HG03159 (cell line): Measurements from ENCODE around the gene DLGAP1.
"Not testable (repeated sequence)": the region's sequence is repeated elsewhere in the genome, so short reads cannot be mapped to it uniquely, and the experiment has no call there.

Experiments used
- ATAC-seq: cut with Tn5 transposase; IDR thresholded peaks from one replicate; pipeline ENCODE4 v1.9.1; 2021; ENCODE audit warnings: mild to moderate bottlenecking, moderate library complexity; ENCODE audit not compliant: unreplicated experiment

Gene DLGAP1

GRCh38 chr18:3581890-3582289 lies 873.2 kb downstream of the DLGAP1 start:
- ATAC-seq: no peak

GRCh38 chr18:3580523-3581025 lies 874.5 kb downstream of the DLGAP1 start:
- not testable (repeated sequence) for ATAC-seq

GRCh38 chr18:3579701-3580100 lies 875.4 kb downstream of the DLGAP1 start:
- ATAC-seq: no peak

GRCh38 chr18:3578621-3579020 lies 876.5 kb downstream of the DLGAP1 start:
- ATAC-seq: no peak

- ATAC-seq: no peak
Observed at GRCh38 chr18:3577281-3577855, 877.7 kb downstream of the DLGAP1 start.

- ATAC-seq: no peak
Observed at GRCh38 chr18:3572761-3573160, 882.3 kb downstream of the DLGAP1 start.

GRCh38 chr18:3566851-3567250 lies 888.3 kb downstream of the DLGAP1 start:
- no peak for ATAC-seq

- no peak for ATAC-seq
Observed at GRCh38 chr18:3560755-3561154, 894.4 kb downstream of the DLGAP1 start.

GRCh38 chr18:3554811-3555427 lies 900.2 kb downstream of the DLGAP1 start:
- no peak for ATAC-seq

GRCh38 chr18:3554091-3554601 lies 901.0 kb downstream of the DLGAP1 start:
- no peak for ATAC-seq

GRCh38 chr18:3552305-3552704 lies 902.8 kb downstream of the DLGAP1 start:
- ATAC-seq: no peak

- ATAC-seq: no peak
Observed at GRCh38 chr18:3547891-3548615, 907.1 kb downstream of the DLGAP1 start.

- ATAC-seq: no peak
Observed at GRCh38 chr18:3546106-3546505, 909.0 kb downstream of the DLGAP1 start.

- ATAC-seq: no peak
Observed at GRCh38 chr18:3544537-3544936, 910.6 kb downstream of the DLGAP1 start.

- peak; percentile 95 for ATAC-seq
Observed at GRCh38 chr18:3541549-3542386, 913.3 kb downstream of the DLGAP1 start.

- ATAC-seq: no peak
Observed at GRCh38 chr18:3540805-3541548, 914.1 kb downstream of the DLGAP1 start.

- ATAC-seq: no peak
Observed at GRCh38 chr18:3538954-3539617, 916.0 kb downstream of the DLGAP1 start.

GRCh38 chr18:3538456-3538855 lies 916.7 kb downstream of the DLGAP1 start:
- ATAC-seq: no peak

- ATAC-seq: no peak
Observed at GRCh38 chr18:3530807-3531206, 924.3 kb downstream of the DLGAP1 start.

- ATAC-seq: no peak
Observed at GRCh38 chr18:3529601-3530000, 925.5 kb downstream of the DLGAP1 start.
